NCI-H1048 (cell line): Measurements from ENCODE around the gene TADA1.

Experiments used
- DNase-seq: peaks from one replicate; lab custom pipeline; 2025; lab: John Stamatoyannopoulos, UW

The TADA1 gene, protein sequence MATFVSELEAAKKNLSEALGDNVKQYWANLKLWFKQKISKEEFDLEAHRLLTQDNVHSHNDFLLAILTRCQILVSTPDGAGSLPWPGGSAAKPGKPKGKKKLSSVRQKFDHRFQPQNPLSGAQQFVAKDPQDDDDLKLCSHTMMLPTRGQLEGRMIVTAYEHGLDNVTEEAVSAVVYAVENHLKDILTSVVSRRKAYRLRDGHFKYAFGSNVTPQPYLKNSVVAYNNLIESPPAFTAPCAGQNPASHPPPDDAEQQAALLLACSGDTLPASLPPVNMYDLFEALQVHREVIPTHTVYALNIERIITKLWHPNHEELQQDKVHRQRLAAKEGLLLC

DNA sequence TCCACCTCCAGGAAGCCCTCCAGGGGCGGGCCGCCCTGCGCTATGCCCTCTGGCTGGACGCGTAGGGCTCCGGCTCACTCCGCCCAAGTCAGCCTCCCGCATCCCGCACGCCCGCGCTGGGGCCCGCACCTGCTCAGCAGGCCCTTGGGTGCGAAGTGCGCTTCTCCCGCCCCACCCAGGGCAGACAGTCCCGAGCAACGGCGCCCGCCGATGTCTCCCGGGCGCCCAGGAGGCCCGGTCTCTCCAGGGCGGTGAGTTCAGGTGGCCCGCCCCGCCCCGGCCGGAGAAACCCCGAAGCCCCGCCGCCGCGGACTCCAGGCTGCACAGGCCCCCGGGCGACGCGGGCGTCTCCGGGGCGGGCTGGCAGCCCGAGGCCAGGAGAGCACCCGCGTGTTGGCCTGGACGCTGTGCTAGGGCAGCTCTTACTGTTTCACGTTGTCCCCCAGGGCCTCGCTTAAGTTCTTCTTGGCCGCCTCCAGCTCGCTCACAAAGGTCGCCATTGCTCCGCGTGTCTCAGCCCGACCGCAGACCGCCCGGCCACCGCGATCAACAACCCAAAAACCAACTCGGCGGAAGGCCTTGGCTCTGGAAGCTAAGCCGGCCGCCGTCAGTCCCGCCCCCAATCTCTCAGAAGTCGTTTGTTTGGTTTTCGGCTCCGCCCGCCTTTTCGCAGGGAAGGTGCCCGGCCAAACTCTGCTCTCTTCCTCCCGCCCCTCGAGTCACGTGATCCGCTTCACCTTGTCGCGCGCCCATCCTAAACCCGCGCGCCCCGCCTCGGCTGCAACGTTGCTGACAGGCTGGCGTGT lies at the start of gene TADA1:
TSS of gene TADA1 (minus strand) at position 531 of the 806 bp plus-strand sequence. CDS start at position 500, 31 bp downstream.
- DNase-seq, result peak; percentile 100

DNA sequence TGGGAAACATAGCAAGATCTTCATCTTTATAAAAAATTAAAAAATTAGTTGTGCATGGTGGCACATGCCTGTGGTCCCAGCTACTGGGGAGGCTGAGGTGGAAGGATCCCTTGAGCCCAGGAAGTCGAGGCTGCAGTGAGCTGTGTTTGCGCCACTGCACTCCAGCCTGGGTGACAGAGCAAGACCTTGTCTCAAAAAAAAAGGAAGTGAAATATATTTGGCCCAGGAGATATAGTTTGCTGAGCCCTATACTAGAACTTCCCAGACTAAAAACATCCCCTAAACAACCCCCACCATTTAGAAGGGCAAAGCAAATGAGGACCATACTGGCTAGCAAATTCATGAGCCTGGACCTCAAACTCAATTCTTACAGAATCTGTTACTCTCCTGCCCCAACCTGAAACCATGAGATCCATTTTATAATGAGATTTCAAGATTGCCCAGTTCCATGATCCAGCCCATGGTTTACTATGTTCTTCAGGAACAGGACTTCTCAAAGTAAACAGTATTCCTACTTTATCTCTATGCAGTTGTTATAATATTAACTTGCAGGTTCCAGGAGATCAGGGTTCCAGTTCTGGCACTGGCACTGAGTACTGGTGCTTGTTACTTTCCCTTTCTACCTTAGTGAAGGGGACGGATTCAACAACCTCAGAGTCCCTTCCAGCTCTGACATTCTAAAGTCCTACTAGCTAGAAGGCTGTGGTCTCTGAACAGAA lies 48.9 kb upstream of the TADA1 start:
- no peak for DNase-seq

- no peak for DNase-seq
Observed at GRCh38 chr1:166920561-166921475, 44.8 kb upstream of the TADA1 start.

- DNase-seq, result no peak
Observed at GRCh38 chr1:166918956-166919316, 42.9 kb upstream of the TADA1 start.

- no peak for DNase-seq
Observed at GRCh38 chr1:166918088-166918955, 42.3 kb upstream of the TADA1 start.

DNA sequence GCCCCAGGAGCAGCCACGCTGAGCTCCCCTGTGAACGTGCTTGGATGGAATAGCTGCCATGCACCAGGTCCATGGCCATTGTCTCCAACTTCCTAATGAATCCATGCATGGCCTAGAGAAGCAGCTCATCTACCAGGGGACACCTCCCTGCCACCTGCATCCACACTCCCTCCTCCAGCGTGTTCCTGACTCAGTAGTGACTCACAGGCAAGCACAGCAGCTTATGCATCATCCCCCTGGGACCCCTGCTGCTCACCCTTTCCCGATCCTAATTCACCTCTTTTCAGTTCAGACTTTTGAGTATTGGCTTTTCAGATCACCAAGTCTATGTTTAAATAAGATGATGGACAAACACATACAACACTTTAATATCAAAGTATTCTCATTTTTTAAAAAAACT lies 39.9 kb upstream of the TADA1 start:
- no peak for DNase-seq

GRCh38 chr1:166915042-166915441 lies 39.0 kb upstream of the TADA1 start:
- DNase-seq, result no peak

- DNase-seq, result no peak
Observed at GRCh38 chr1:166914111-166914510, 38.0 kb upstream of the TADA1 start.

DNA sequence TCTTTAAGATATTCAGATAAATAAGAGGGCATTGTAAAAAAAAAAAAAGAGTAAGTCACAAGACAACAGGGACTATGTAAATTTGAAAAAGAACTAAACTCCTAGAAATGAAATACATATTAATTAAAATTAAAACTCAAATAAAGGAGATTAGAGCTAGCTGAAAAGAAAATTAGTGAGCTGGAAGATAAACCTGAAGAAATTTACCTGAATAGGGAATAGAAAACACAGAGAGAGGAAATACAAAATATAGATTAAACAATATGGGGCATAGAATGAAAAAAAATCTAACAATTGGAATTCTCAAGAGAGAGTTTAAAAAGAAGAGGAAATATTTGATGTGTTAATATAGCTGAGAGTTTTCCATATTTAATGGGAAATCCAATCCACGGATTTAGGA lies 35.6 kb upstream of the TADA1 start:
- no peak for DNase-seq

- DNase-seq, result peak; percentile 89
Observed at GRCh38 chr1:166910396-166910994, 34.4 kb upstream of the TADA1 start.

- no peak for DNase-seq
Observed at GRCh38 chr1:166908942-166909341, 32.9 kb upstream of the TADA1 start.

- no peak for DNase-seq
Observed at GRCh38 chr1:166907763-166908162, 31.7 kb upstream of the TADA1 start.

GRCh38 chr1:166907051-166907450 lies 31.0 kb upstream of the TADA1 start:
- DNase-seq, result no peak

- no peak for DNase-seq
Observed at GRCh38 chr1:166906647-166907046, 30.6 kb upstream of the TADA1 start.

GRCh38 chr1:166905900-166906299 lies 29.8 kb upstream of the TADA1 start:
- DNase-seq, result no peak

DNA sequence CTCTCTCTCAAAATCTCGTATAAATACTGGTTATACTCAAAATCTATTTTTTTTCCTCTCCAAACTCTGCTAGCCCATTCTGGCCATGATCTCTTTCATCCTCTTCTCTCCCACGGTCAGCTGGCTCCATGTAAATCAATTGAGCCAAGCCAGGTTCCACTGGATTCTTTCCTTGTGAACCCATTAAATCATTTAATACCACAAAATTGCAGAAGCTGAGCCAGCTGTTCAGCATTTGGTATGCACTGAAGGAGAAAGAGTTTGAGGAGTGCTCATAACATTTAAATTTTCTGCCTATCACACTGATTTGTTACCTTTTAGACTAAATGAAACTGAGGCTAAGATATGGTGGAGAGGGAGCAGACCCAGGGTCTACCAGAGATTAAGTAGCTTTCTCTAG lies 29.1 kb upstream of the TADA1 start:
- DNase-seq, result no peak

- DNase-seq, result no peak
Observed at GRCh38 chr1:166903232-166903631, 27.2 kb upstream of the TADA1 start.

- no peak for DNase-seq
Observed at GRCh38 chr1:166902279-166902678, 26.2 kb upstream of the TADA1 start.

DNA sequence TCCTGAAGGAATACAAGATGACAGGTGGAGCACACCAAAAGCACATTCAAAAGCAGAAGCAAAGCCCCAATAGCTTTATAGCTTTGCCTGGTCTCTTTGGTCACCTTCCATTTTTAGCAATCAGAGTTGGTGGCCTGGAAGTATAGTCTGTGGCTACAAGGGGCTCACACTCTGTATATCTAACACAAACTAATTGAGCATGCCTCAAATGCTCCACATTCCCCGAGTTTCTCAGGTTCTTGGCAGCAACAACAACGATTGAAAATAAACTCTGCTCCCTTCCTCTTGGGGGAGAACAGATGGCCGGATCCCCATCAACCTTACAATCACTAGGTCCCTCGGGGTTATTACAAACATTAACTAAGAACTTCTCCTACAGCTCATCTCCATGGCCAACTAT lies 24.9 kb upstream of the TADA1 start:
- no peak for DNase-seq

DNA sequence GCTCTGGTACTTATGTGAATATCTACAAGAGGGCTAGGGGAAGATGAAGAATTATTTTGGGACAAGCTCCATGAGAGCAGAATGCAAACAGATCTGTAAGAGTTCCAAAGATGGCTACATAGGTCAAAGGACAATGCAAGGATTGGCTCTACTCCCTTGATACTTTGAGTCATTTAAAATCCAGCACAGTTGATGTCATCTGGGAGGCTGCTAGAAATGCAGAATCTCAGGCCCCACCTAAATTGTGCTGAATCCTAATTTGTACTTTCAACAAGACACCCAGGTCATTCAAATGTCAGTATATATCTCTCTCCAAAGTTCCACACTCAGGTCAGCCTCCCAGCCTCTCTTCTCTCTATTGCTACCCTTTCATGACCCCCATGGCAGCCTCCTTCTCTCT lies 23.7 kb upstream of the TADA1 start:
- DNase-seq, result no peak
